ENCODE results near the gene MLLT6. TPM values are rescaled to one million over a fixed set of nuclear protein-coding genes. Genes with fewer than 3 reads are reported as not detected.

The MLLT6 gene
- total and polyA plus RNA-seq, 2 of the 13 experiments (the other 11 are each of a cell fraction or from before 2014, with no cell fraction given), result 50.7 to 69.5 TPM

- TF ChIP-seq ZBTB49 (CRISPR knock-in tag; IDR thresholded peaks at IDR 0.05; ENCODE audit: borderline replicate concordance), result no peak
- TF ChIP-seq ZNF790 (CRISPR knock-in tag; IDR thresholded peaks at IDR 0.05; ENCODE audit: borderline replicate concordance), result peak; percentile 84
- TF ChIP-seq TCF7 (IDR thresholded peaks at IDR 0.05; ENCODE audit: low read depth), result 0 out of 2 replicates have a peak, but pooled peaks have one; percentile 35
- no peak for TF ChIP-seq ZSCAN30 (CRISPR knock-in tag; IDR thresholded peaks at IDR 0.05)
- no peak for TF ChIP-seq NR3C1 (CRISPR knock-in tag; IDR thresholded peaks at IDR 0.05)
- TF ChIP-seq NR2F6 (IDR thresholded peaks at IDR 0.05), result peak; percentile 82
- TF ChIP-seq NR2F6 (CRISPR knock-in tag; IDR thresholded peaks at IDR 0.05), result peak; percentile 89
- no peak for TF ChIP-seq ZNF496 (CRISPR knock-in tag; IDR thresholded peaks at IDR 0.05; ENCODE audit: insufficient replicate concordance)
- TF ChIP-seq HNRNPUL1 (IDR thresholded peaks at IDR 0.05; ENCODE audit: low read depth, low read length), result no peak
- TF ChIP-seq HNF1B (CRISPR knock-in tag; IDR thresholded peaks at IDR 0.05), result no peak
- TF ChIP-seq ZNF143 (CRISPR knock-in tag; IDR thresholded peaks at IDR 0.05), result no peak
- TF ChIP-seq ZNF777 (CRISPR knock-in tag; IDR thresholded peaks at IDR 0.05), result no peak
- no peak for TF ChIP-seq RAD21 (CRISPR knock-in tag; IDR thresholded peaks at IDR 0.05)
- no peak for TF ChIP-seq DNMT3B (CRISPR knock-in tag; conservative IDR thresholded peaks at IDR 0.05)
- TF ChIP-seq NR1H2 (CRISPR knock-in tag; IDR thresholded peaks at IDR 0.05; ENCODE audit: borderline replicate concordance, low read depth), result no peak
- no peak for TF ChIP-seq SRSF9 (IDR thresholded peaks at IDR 0.05; ENCODE audit: borderline replicate concordance, insufficient read depth, low read depth, low read length, poor library complexity, severe bottlenecking)
- 0 out of 2 replicates have a peak, but pooled peaks have one; percentile 40 for TF ChIP-seq MTA1 (CRISPR knock-in tag; IDR thresholded peaks at IDR 0.05; ENCODE audit: borderline replicate concordance)
- peak; percentile 70; the same call in 1 of the 2 replicates for TF ChIP-seq SNAPC4 (CRISPR knock-in tag; IDR thresholded peaks at IDR 0.05)
- no peak for TF ChIP-seq AKAP8 (CRISPR knock-in tag; IDR thresholded peaks at IDR 0.05)
- TF ChIP-seq HINFP (CRISPR knock-in tag; IDR thresholded peaks at IDR 0.05; ENCODE audit: low read depth), result no peak
These were observed 881 bp downstream of the MLLT6 start (continued) for GRCh38 chr17:38705803-38706504.

Measured in HepG2 (cell line).